GM18951 (cell line): ENCODE data around the gene RYR3.

Experiments used
- POLR2A ChIP-seq: IDR thresholded peaks from 4 replicates; pipeline ENCODE4 v1.6.1; 2011; ENCODE audit warnings: mild to moderate bottlenecking; ENCODE audit not compliant: insufficient read length, insufficient read depth; ENCODE audit errors: extremely low read depth
- in situ Hi-C: fragments of 300-500 bp; cut with MboI; formaldehyde crosslinking; loops from one replicate; pipeline ENCODE4 v1.12.0; 2022; ENCODE audit warnings: low sequenced_read_pairs, mixed read lengths, inconsistent platforms; ENCODE audit not compliant: unreplicated experiment

RYR3 gene

DNA sequence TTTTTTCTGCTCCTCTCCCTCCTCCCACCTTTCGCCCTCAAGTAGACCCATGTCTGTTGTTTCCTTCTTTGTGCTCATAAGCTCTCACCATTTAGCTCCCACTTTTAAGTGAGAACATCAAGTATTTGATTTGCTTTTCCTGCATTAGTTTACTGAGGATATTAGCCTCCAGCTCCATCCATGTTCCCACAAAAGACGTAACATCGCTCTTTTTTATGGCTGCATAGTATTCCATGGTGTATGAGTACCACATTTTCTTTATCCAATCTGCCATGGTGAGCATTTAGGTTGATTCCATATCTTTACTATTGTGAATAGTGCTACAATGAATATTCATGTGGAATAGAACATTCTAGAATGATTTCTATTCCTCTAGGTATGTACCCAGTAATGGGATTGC is 178.6 kb downstream of the RYR3 start:
- no peak for TF ChIP-seq POLR2A
- in situ Hi-C loops = no loop called here

DNA sequence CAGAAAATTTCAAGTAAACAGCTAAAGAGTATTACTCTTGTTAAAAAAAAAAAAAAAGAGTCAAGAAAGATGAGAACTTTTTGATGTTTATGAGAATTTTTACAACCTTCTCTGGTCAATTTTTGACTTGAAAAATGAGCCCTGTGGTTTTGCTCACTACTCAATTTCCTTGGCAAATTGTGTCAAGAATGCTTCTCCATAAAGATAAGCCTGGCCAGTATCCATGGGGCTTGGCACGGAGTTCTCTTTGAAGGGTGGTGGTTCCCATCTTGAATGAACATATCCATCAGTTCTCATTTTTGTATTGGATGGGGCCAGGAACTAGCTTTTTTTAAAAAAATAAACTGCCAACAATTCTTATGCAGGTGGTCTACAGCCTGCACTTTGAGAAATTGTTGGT is 179.9 kb downstream of the RYR3 start:
- no peak for TF ChIP-seq POLR2A
- in situ Hi-C loops = no loop called here

DNA sequence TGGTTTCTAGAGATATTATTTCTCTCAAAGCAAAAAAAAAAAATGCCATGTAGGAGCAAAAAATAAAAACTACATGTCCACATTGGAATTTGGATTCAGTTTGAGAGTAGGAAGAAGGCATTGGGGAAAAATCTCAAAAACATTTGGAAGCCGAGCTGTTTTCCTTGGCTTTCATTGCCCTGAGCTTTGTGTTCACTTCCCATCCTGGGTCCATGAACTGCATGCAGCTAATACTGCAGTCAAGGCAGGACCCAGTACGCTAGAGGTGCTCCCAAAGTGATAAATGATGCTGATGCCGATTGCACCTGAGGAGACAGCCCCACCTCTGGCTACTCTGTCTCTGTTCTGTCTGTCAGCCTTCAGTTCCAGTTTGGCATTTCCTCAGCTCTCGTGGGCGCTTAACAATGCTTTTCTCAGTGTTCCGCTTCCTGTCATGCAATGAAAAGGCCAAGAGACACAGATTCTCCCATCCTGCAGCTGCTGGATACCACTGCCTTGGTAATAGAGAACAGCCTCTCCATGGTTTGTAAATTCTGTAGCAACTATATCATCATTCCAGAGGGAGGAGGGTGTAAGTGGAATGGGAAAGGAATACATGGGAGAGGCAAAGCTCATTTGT is 181.8 kb downstream of the RYR3 start:
- in situ Hi-C loops = no loop called here
- TF ChIP-seq POLR2A = no peak

DNA sequence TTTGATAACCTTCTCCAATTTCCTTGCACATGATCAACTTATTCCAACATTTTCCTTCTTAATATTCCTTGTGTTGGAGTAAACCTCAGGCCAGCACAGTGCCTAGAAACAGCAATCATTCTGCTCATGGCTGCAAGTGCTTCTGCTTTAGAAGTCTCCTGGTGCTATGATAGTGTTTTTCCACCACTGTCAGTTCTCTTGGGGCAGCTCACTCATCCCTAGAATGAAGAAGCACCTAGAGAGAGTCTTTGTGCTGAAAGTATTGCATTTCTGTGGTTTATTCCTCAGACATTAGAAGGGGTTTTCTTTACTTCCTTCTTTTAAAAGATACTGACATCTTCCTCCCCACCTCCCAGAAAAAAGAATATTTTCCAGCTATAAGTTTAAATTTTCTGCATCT is 183.5 kb downstream of the RYR3 start:
- TF ChIP-seq POLR2A = no peak
- in situ Hi-C loops = no loop called here

DNA sequence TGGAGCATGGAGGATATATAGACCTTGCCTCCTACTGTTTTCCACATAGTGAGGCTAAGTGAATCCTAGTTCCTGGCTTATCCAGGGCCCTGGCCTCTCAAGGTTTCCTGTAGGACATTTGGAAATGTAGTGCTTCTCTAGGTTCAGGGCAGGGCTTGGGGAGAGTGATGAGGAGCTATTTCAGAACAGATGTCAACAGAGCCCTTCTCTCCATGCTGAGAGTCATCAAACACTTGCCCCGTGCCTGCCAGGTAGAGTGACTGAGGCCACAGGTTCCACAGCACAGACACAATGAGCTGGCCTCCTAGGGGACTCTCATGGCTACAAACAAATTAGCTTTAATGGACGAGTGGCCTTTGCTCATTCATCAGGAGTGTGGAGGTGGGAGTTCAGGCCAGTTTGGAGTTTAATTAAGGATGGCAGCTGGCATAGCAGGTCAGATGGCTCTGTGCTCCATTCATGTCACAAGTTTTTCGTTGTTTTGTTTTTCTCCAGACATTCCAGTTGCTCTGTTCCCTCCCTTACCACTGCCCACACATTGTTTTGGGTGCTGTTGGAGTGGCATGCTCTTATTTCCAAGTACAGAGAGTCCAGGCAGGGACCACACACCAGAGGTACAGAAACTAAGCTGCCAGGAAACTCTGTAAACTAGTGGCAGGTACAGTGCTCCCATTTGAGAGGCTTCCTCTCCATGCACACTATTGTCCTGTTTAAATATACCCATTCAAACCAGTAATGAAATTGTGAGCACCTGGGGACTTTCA is 189.8 kb downstream of the RYR3 start:
- TF ChIP-seq POLR2A = no peak
- in situ Hi-C loops = no loop called here

DNA sequence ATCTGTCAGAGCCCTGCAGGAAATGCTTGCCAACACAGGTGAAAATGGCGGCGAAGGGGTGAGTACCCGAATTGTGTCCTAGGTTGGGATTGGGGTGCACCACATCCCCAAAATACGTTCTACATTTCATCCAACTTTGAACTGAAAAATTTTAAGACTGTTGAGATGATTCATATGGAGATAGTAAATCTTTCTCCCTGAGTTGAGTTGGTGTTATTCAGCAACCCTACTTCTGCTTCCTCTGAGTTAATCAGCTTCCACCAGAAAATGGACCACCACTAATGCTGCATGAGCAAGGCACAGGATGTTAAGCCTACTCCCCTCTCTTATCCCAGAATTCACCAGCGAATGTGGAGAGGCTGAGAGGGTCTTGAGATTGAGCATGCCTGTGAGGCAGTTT is 192.9 kb downstream of the RYR3 start:
- in situ Hi-C loops = no loop called here
- TF ChIP-seq POLR2A = no peak

DNA sequence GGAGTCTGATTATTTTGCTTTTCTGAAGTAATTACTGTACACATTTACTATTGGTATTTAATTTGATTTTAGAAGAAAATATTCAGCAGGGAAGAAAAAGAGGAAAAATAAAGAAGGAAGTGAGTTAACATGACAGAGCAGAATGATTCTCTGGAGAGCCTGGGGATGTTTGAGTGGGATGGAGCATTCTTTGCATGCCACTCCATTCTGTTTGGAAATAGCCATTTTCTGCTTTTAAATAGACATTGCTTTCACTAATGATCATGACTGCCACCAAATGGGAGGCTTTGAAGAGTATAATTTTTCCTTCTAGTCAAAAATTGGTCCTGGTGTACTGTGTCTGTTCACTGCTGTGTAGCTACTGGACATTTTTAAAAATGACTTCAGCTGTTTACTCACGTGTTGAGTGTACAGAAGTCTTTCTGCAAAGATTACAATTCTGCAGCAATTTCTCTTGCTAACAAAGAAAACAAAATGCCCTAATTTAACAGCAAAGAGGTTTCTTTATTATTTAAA is 196.1 kb downstream of the RYR3 start:
- in situ Hi-C loops = no loop called here
- TF ChIP-seq POLR2A = no peak

DNA sequence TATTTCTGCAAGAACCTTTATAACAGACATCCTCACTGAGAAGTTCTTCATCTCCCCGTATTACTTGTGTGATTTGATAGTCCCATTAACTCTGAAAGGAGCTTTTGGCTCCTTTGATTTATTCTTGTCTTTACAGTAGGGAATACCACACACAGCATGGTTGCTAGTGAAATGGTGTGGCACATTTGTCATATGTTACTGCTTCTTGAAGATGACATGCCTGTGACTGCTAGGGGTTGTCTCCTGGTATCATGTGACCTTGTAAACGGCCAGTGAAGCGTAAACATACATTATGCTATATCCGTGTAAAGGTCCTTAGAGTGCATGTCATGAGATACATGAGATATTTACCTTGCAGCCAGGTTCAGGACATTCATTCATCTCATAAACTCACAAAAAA is 197.9 kb downstream of the RYR3 start:
- no peak for TF ChIP-seq POLR2A
- in situ Hi-C loops = no loop called here

DNA sequence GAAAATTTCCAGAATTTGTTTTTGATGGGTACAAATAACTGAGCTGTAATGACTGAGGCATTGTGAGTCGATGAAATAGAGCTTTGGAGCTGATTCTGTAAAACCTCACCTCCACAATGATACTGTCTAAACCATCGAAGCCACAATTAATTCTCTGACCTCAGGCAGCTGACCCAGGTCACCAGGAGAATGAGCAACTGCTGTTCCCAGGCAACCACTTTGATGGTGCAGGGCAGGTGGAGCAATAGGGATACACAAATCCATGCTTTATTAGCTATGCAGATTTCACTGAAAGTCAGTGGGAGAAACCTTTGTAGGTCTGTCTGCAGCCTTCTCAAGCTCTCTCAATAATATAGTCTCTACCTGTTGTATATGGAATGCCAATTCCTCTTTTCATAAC is 204.4 kb downstream of the RYR3 start:
- no peak for TF ChIP-seq POLR2A
- in situ Hi-C loops = no loop called here

DNA sequence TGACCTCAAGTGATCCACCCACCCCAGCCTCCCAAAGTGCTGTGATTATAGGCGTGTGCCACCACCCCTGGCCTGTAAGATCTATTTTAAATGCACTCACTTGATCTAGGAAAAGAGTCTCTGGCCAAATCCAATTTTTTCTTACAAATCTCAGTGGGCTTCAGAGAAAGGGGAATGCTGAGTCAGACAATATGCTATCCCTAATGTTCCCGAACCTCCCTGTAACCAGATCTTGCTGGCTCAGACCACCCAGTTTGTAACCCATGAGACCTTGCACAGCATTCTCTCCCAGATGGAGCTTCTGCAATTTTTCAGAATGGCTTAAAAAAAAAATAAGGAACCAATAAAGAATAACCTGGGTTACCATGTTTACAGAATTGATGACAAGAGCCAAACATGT is 205.8 kb downstream of the RYR3 start:
- TF ChIP-seq POLR2A = no peak
- in situ Hi-C loops = no loop called here

DNA sequence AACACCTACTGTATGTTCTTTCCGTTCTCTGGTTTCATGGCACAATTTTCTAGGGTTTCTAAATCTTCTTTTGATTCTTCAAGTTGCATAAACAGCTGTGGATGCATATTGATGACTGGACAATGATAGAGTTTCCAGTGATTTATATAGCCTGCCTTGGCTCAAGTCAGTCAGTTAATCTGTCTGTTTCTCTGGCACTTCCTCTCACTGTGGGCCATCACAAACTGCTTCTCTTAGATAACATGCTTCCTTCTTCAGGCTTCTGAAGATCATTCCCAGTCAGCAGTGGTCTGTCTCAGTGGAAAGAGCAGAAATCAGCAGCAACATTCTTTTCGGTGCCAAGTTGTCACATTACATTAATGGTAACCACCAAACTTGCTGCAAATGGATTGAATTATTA is 207.2 kb downstream of the RYR3 start:
- in situ Hi-C loops = no loop called here
- TF ChIP-seq POLR2A = no peak

DNA sequence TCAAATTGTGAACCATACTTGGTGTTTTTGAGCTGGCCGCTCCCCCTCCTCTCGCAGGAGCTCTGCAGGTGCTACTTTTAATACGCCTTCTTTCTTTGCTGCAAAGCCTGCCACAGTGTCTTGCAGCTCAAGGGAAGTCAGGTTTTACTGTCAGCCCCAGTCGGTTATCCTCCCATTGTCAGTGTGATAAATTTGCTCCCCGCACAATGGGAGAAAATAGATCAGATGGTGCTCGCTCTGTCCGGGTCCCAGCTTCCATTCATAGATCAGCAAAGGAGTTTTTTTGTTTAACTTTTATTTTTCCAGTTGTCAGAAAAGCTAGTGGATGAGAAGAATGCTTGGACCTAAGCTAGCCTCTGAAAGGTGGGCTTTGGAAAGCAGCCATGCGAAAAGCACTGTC is 207.7 kb downstream of the RYR3 start:
- TF ChIP-seq POLR2A = no peak
- in situ Hi-C loops = no loop called here

DNA sequence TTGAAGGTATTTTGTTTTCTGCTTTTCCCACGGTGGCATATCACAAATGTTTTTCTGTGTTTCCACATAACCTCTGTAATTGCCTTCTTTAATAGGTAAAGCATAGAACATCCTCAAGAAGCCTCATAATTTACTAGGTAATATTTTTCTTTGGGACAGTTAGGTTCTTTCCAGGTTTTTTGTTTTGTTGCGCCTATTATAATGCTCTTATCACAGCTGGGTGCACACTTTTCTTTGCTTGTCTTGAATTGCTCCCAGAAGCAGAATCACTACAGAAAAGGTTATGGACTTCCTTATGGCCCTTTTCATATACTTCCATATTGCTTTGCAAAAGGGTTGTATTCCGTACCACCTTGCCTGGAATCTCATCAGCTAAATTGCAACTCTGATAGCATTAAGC is 213.5 kb downstream of the RYR3 start:
- no peak for TF ChIP-seq POLR2A
- in situ Hi-C loops = no loop called here

DNA sequence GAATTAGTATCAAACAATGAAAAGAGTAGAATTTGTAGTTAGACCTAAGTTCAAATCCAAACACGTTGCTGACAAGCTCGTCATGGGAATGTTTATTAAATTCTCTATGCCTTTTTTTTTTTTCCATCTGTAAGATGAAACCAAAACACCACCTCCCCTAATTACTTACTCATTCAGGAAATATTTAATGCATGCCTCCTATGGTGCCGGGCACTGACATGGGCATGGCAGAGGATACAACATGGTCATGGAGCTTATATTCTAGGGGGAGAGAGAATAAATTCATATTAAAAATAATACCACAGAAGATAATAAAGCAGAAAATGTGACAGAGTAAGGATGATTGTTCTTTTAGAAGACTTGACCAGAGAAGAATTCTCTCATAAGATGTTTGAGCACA is 215.8 kb downstream of the RYR3 start:
- in situ Hi-C loops = no loop called here
- no peak for TF ChIP-seq POLR2A
